ENCODE data around the gene C14orf93. TPM values are rescaled to one million over a fixed set of nuclear protein-coding genes. Genes with fewer than 3 reads are reported as not detected.

C14orf93 gene
- total and polyA plus RNA-seq, 9 of the 15 experiments (the other 6 are each of a cell fraction or from before 2014, with no cell fraction given): 2.2 to 22.4 (median 16.1) TPM

DNA sequence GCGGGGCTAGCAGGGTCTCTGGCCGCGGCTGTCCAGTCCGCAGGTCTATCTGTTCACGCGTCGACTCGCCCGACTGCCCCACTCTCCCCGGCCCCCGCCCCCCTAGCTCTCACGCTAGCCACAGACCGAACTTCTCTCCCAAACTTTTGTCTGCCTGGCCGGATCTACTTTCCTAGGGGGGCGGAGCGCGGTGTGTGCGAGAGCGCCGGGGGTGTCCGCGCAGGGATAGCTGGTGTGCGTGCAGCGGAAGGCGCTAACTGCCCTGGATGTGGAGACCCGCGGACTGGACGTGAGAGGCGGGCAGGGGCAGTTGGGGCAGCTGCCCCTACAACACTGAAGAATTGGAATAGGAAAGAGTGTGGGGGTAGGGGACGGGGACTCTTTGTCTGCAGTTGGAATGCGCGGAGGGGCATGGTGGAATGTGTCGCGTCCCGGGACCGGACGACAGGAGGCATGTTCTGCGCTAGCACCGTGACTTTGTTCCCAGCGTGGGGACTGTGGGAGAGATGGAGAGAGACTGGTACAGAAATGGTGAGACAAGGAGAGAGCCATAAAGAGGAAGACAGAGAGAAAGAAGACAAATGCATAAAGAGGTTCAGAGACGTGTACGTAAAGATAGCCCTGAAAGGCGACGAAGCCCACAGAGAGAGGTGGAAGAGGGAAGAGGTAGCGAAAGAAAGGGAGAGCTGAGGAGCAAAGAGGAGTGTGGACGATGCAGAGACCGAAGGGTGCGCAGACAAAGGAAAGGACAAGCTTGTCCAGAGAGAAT, 27.3 kb downstream of the C14orf93 start, which contains the start of gene AJUBA (continued):
- TF ChIP-seq KLF13 (tag; IDR thresholded peaks at IDR 0.05; ENCODE audit: borderline replicate concordance, low read depth) (peak; percentile 91), SIN3A (IDR thresholded peaks at IDR 0.05; ENCODE audit: borderline replicate concordance in 2 of 2, control insufficient read depth in 1 of 2, low read depth in 2 of 2, low read length in 2 of 2) (peak in 1 of 2 experiments; percentile 14; a peak in 2 of 4 replicates), BRD9 (IDR thresholded peaks at IDR 0.05; ENCODE audit: low read depth, partially characterized antibody) (peak; percentile 36), NR2C2 (CRISPR knock-in tag; IDR thresholded peaks at IDR 0.05) (no peak), NR2C2 (tag; IDR thresholded peaks at IDR 0.05) (no peak), MYC (IDR thresholded peaks at IDR 0.05; ENCODE audit: low read depth, low read length) (peak; percentile 71; the same call in 1 of the 2 replicates), MYC (CRISPR knock-in tag; IDR thresholded peaks at IDR 0.05; ENCODE audit: borderline replicate concordance, low read depth) (peak; percentile 82; the same call in 1 of the 2 replicates), SLC30A9 (CRISPR knock-in tag; IDR thresholded peaks at IDR 0.05) (no peak), CXXC5 (CRISPR knock-in tag; IDR thresholded peaks at IDR 0.05) (peak; percentile 98), ELF4 (CRISPR knock-in tag; IDR thresholded peaks at IDR 0.05) (0 out of 2 replicates have a peak, but pooled peaks have one; percentile 51), NUFIP1 (IDR thresholded peaks at IDR 0.05; ENCODE audit: partially characterized antibody) (no peak), THAP7 (CRISPR knock-in tag; IDR thresholded peaks at IDR 0.05) (0 out of 2 replicates have a peak, but pooled peaks have one; percentile 34), HMGXB4 (CRISPR knock-in tag; IDR thresholded peaks at IDR 0.05) (peak; percentile 68; the same call in 1 of the 2 replicates), NRF1 (conservative IDR thresholded peaks at IDR 0.05 in 1 of 2, IDR thresholded peaks at IDR 0.05 in 1 of 2) (peak; percentile 60 to 72), ELF2 (CRISPR knock-in tag; IDR thresholded peaks at IDR 0.05) (peak; percentile 62; the same call in 1 of the 2 replicates)
- TF ChIP-seq, protein P1, sequence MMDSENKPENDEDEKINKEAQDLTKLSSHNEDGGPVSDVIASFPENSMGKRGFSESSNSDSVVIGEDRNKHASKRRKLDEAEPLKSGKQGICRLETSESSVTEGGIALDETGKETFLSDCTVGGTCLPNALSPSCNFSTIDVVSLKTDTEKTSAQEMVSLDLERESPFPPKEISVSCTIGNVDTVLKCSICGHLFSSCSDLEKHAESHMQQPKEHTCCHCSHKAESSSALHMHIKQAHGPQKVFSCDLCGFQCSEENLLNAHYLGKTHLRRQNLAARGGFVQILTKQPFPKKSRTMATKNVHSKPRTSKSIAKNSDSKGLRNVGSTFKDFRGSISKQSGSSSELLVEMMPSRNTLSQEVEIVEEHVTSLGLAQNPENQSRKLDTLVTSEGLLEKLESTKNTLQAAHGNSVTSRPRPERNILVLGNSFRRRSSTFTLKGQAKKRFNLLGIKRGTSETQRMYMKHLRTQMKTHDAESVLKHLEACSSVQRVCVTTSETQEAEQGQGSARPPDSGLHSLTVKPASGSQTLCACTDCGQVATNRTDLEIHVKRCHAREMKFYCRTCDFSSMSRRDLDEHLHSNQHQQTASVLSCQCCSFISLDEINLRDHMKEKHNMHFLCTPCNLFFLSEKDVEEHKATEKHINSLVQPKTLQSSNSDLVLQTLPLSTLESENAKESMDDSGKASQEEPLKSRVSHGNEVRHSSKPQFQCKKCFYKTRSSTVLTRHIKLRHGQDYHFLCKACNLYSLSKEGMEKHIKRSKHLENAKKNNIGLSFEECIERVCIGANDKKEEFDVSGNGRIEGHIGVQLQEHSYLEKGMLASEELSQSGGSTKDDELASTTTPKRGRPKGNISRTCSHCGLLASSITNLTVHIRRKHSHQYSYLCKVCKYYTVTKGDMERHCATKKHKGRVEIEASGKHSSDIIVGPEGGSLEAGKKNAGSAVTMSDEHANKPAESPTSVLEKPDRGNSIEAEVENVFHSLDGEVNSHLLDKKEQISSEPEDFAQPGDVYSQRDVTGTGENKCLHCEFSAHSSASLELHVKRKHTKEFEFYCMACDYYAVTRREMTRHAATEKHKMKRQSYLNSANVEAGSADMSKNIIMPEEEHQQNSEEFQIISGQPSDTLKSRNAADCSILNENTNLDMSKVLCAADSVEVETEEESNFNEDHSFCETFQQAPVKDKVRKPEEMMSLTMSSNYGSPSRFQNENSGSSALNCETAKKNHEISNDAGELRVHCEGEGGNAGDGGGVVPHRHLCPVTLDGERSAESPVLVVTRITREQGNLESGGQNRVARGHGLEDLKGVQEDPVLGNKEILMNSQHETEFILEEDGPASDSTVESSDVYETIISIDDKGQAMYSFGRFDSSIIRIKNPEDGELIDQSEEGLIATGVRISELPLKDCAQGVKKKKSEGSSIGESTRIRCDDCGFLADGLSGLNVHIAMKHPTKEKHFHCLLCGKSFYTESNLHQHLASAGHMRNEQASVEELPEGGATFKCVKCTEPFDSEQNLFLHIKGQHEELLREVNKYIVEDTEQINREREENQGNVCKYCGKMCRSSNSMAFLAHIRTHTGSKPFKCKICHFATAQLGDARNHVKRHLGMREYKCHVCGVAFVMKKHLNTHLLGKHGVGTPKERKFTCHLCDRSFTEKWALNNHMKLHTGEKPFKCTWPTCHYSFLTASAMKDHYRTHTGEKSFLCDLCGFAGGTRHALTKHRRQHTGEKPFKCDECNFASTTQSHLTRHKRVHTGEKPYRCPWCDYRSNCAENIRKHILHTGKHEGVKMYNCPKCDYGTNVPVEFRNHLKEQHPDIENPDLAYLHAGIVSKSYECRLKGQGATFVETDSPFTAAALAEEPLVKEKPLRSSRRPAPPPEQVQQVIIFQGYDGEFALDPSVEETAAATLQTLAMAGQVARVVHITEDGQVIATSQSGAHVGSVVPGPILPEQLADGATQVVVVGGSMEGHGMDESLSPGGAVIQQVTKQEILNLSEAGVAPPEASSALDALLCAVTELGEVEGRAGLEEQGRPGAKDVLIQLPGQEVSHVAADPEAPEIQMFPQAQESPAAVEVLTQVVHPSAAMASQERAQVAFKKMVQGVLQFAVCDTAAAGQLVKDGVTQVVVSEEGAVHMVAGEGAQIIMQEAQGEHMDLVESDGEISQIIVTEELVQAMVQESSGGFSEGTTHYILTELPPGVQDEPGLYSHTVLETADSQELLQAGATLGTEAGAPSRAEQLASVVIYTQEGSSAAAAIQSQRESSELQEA (IDR thresholded peaks at IDR 0.05; ENCODE audit: low read depth): peak; percentile 53
